D721Med (cell line): Measurements from ENCODE around the gene PTPN18.
A peak's percentile ranks its signal among the peaks of the same experiment; 100 is the strongest.

Experiments used
- DNase-seq: peaks from one replicate; pipeline ENCODE4 v3.0.0; 2011; ENCODE audit warnings: low spot score; ENCODE audit not compliant: insufficient read length
- FAIRE-seq: peaks from 2 replicates; lab custom pipeline; 2011; peaks lifted over from hg19 to GRCh38; lab: Jason Lieb, UNC
- CTCF ChIP-seq: IDR thresholded peaks from 2 replicates; pipeline ENCODE4 v1.5.1; 2012; ENCODE audit warnings: mild to moderate bottlenecking, control low read depth; ENCODE audit not compliant: insufficient read depth; ENCODE audit errors: missing control alignments

Gene PTPN18

GRCh38 chr2:130355578-130356431, at the start of gene PTPN18:
Gene PTPN18 (plus strand): TSS chr2:130356056. CDS start chr2:130356108, 52 bp downstream.
- TF ChIP-seq CTCF: peak; percentile 31
- DNase-seq (peak; percentile 69), FAIRE-seq (no peak)

GRCh38 chr2:130307850-130308249, 48.0 kb upstream of the PTPN18 start:
- FAIRE-seq: no peak

GRCh38 chr2:130310881-130311280, 45.0 kb upstream of the PTPN18 start:
- DNase-seq (no peak), FAIRE-seq (no peak)
- TF ChIP-seq CTCF: no peak

More at GRCh38 chr2:130307850-130308249, 48.0 kb upstream of the PTPN18 start:
- no peak for TF ChIP-seq CTCF
- no peak for DNase-seq

- TF ChIP-seq CTCF: no peak
- DNase-seq: no peak
- no peak for FAIRE-seq
Measured at GRCh38 chr2:130313812-130314334, 42.0 kb upstream of the PTPN18 start.

- FAIRE-seq (no peak), DNase-seq (no peak)
- TF ChIP-seq CTCF: no peak
Measured at GRCh38 chr2:130314377-130314776, 41.5 kb upstream of the PTPN18 start.

- DNase-seq (no peak), FAIRE-seq (no peak)
- TF ChIP-seq CTCF: no peak
Measured at GRCh38 chr2:130316596-130316995, 39.3 kb upstream of the PTPN18 start.

- FAIRE-seq (no peak), DNase-seq (no peak)
- TF ChIP-seq CTCF: no peak
Measured at GRCh38 chr2:130318906-130319305, 37.0 kb upstream of the PTPN18 start.
